Stimulated activated CD4-positive, alpha-beta T cell treated with anti-CD3 and anti-CD28 coated beads, Interleukin-1b, Interleukin-23, amount 100 ng/mL, for 24 hours (primary cell): ENCODE results near the gene EMSY.
"Not testable (repeated sequence)": the region's sequence is repeated elsewhere in the genome, so short reads cannot be mapped to it uniquely, and the experiment has no call there.

Source experiments
- DNase-seq, 4 experiments: peaks; one replicate each; pipeline ENCODE4 v3.0.0-alpha.2; 2020; ENCODE audit warnings: low read depth in 4 of 4, low spot score in 1 of 4

Gene EMSY

GRCh38 chr11:76595091-76595490, 150.3 kb downstream of the EMSY start:
- not testable (repeated sequence) for DNase-seq

DNA sequence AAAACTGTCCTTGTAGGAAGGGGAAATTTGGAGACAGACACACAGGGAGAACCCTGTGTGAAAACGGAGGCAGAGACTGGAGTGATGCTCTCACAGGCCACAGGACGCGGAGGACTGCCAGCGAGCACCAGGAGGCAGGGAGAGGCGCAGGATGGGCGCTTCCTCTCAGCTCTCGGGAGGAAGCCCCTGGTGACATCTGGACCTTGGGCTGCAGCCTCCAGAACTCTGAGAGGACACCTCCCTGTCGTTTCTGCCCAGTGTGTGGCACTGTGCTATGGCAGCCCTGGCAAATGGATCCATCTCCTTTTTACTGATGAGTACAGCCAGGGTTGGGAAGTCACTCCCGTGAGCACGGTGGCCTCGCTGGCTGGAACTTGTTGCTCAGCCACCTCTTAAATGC, 151.8 kb downstream of the EMSY start:
- DNase-seq, result no peak

- no peak for DNase-seq
These were observed 153.0 kb downstream of the EMSY start for GRCh38 chr11:76597533-76598425.

- no peak for DNase-seq
These were observed 153.6 kb downstream of the EMSY start for GRCh38 chr11:76598426-76598839.

- DNase-seq, result no peak
These were observed 154.5 kb downstream of the EMSY start for GRCh38 chr11:76599041-76600013.

GRCh38 chr11:76600124-76600655, 155.4 kb downstream of the EMSY start:
- no peak for DNase-seq

GRCh38 chr11:76601272-76601671, 156.5 kb downstream of the EMSY start:
- no peak for DNase-seq

- DNase-seq, result no peak
These were observed 156.9 kb downstream of the EMSY start for GRCh38 chr11:76601724-76602123.

DNA sequence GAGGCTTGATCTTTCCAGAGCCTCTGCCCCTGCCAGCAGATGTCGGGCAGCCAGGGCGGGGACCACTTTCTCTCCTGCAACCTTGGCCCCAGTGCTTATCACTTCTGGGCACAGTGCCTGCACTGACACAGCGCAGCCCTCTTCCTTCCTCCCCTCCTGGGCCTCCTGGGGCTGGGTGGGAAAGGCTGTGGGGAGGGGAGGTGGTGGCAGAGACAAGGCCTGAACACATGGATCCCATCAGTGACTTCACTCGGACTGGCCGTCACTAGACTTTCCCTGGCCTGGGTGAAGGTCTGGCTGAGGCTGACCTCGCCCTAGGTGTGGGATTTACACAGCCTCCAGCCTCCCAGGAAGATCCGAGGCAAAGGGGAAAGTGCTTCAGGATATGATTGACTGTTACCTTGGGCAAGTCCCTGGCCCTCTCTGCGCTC, 157.6 kb downstream of the EMSY start:
- no peak for DNase-seq
